SK-N-SH (cell line): Measurements from ENCODE around the gene SNRNP35. TPM values are rescaled to one million over a fixed set of nuclear protein-coding genes. Genes with fewer than 3 reads are reported as not detected.

Experiments
- CTCF ChIA-PET: fragments of 300-600, 350-600 bp; formaldehyde crosslinking; extraction: SDS; loops from one replicate; lab custom pipeline; 2021; lab: Yijun Ruan, JAX
- POLR2A ChIA-PET: fragments of 350-600 bp; sonication (Branson Sonifier 250); formaldehyde crosslinking; extraction: SDS; loops from one replicate; lab custom pipeline; 2020; ENCODE audit warnings: antibody characterized with exemption, inconsistent platforms; lab: Yijun Ruan, JAX
- DNase-seq: peaks from one replicate; pipeline ENCODE4 v3.0.0; 2012
- H2AFZ ChIP-seq: fragments of 200-600 bp; sonication (generic); 2 replicates; pipeline ENCODE4 v1.8.1; 2016; ENCODE audit warnings: antibody characterized with exemption, mild to moderate bottlenecking, low read depth
- H3F3A ChIP-seq: fragments of 200-600 bp; sonication (generic); replicated peaks from 2 replicates; pipeline ENCODE3; 2016; ENCODE audit warnings: antibody characterized with exemption, mild to moderate bottlenecking; ENCODE audit not compliant: insufficient read depth
- H3K27ac ChIP-seq, 2 experiments: fragments of 200-500 bp in 1 of 2; fragments of 200-600 bp in 1 of 2; sonication (Bioruptor generic) in 1 of 2; sonication (generic), shearing (Covaris generic) in 1 of 2; 2 replicates each; pipeline versions ENCODE4 v1.5.1 to v1.6.1; 2014 to 2016; ENCODE audit warnings: low read depth in 2 of 2, inconsistent platforms in 1 of 2, low read length in 1 of 2, mild to moderate bottlenecking in 1 of 2, mixed read lengths in 1 of 2
- H3K27me3 ChIP-seq: fragments of 200-600 bp; sonication (generic), shearing (Covaris generic); 2 replicates; pipeline ENCODE4 v1.6.1; 2016; ENCODE audit warnings: mixed run types; ENCODE audit not compliant: insufficient read depth
- H3K36me3 ChIP-seq, 2 experiments: fragments of 200-500 bp in 1 of 2; fragments of 200-600 bp in 1 of 2; sonication (Bioruptor generic) in 1 of 2; sonication (generic) in 1 of 2; replicated peaks in 1 of 2; 2 replicates each; pipeline versions ENCODE3 to v1.5.1; 2014 to 2016; ENCODE audit warnings: low read length in 1 of 2, mild to moderate bottlenecking in 1 of 2; ENCODE audit not compliant: insufficient read depth in 2 of 2, control insufficient read depth in 1 of 2
- H3K4me1 ChIP-seq, 2 experiments: fragments of 200-500 bp in 1 of 2; fragments of 200-600 bp in 1 of 2; sonication (Bioruptor generic) in 1 of 2; sonication (generic), shearing (Covaris generic) in 1 of 2; 2 replicates each; pipeline versions ENCODE4 v1.5.1 to v1.6.1; 2014 to 2016; ENCODE audit warnings: low read depth in 1 of 2, low read length in 1 of 2, mixed run types in 1 of 2; ENCODE audit not compliant: insufficient read depth in 2 of 2, control insufficient read depth in 1 of 2
- H3K4me2 ChIP-seq: fragments of 200-600 bp; sonication (generic), shearing (Covaris generic); 2 replicates; pipeline ENCODE4 v1.6.1; 2017; ENCODE audit warnings: mixed run types
- H3K4me3 ChIP-seq, 2 experiments: fragments of 200-500 bp in 1 of 2; fragments of 200-600 bp in 1 of 2; sonication (Bioruptor generic) in 1 of 2; sonication (generic), shearing (Covaris generic) in 1 of 2; 2 replicates each; pipeline versions ENCODE4 v1.5.1 to v1.8.1; 2014 to 2016; ENCODE audit warnings: low read depth in 2 of 2, inconsistent platforms in 1 of 2, low read length in 1 of 2, mild to moderate bottlenecking in 1 of 2, mixed read lengths in 1 of 2, moderate library complexity in 1 of 2
- H3K79me2 ChIP-seq: fragments of 200-600 bp; sonication (generic); 2 replicates; pipeline ENCODE4 v1.8.1; 2017; ENCODE audit warnings: mild to moderate bottlenecking; ENCODE audit not compliant: insufficient read depth
- H3K9ac ChIP-seq: fragments of 200-600 bp; sonication (generic); 2 replicates; pipeline ENCODE4 v1.6.1; 2017; ENCODE audit warnings: mixed run types
- H3K9me2 ChIP-seq: fragments of 200-600 bp; sonication (generic); 2 replicates; pipeline ENCODE4 v1.6.1; 2017; ENCODE audit warnings: mixed run types
- H3K9me3 ChIP-seq: fragments of 200-600 bp; sonication (generic); 2 replicates; pipeline ENCODE4 v1.6.1; 2017; ENCODE audit warnings: mixed run types, mild to moderate bottlenecking, moderate library complexity
- H4K20me1 ChIP-seq: fragments of 200-600 bp; sonication (generic); 2 replicates; pipeline ENCODE4 v1.6.1; 2017; ENCODE audit warnings: mild to moderate bottlenecking, mixed run types; ENCODE audit not compliant: insufficient read depth
- CHD2 ChIP-seq: fragments of 150-350 bp; IDR thresholded peaks from 2 replicates; pipeline ENCODE4 v1.6.1; 2018; ENCODE audit warnings: low read length; ENCODE audit not compliant: partially characterized antibody
- CTCF ChIP-seq: fragments of 200-600 bp; sonication (generic); IDR thresholded peaks from 2 replicates; pipeline ENCODE4 v1.6.1; 2017; ENCODE audit warnings: antibody characterized with exemption, mild to moderate bottlenecking, moderate library complexity
- ELF1 ChIP-seq: IDR thresholded peaks from 2 replicates; pipeline ENCODE4 v1.4.0; 2012
- EP300 ChIP-seq, 2 experiments: IDR thresholded peaks; 2 replicates each; pipeline versions ENCODE4 v1.4.0 to v1.6.1; 2012; ENCODE audit warnings: borderline replicate concordance in 1 of 2, low read depth in 1 of 2, low read length in 1 of 2
- EZH2phosphoT487 ChIP-seq: fragments of 200-600 bp; sonication (generic); IDR thresholded peaks from 2 replicates; pipeline ENCODE4 v1.6.1; 2017; ENCODE audit warnings: low read depth, mixed run types, mild to moderate bottlenecking, antibody characterized with exemption, moderate library complexity, borderline replicate concordance
- FOSL2 ChIP-seq: IDR thresholded peaks from 2 replicates; pipeline ENCODE4 v1.4.0; 2012; ENCODE audit warnings: low read depth, mild to moderate bottlenecking, moderate library complexity, borderline replicate concordance
- FOXJ3 ChIP-seq: sonication (generic); formaldehyde crosslinking; IDR thresholded peaks from 2 replicates; pipeline ENCODE4 v1.5.1; 2020; ENCODE audit warnings: mild to moderate bottlenecking, missing genetic modification reagents
- FOXM1 ChIP-seq: IDR thresholded peaks from 2 replicates; pipeline ENCODE4 v1.4.0; 2012; ENCODE audit warnings: low read depth, mild to moderate bottlenecking
- GABPA ChIP-seq: IDR thresholded peaks from 2 replicates; pipeline ENCODE4 v1.4.0; 2012; ENCODE audit warnings: low read depth, mild to moderate bottlenecking
- JUND ChIP-seq: IDR thresholded peaks from 2 replicates; pipeline ENCODE4 v1.4.0; 2012
- MAX ChIP-seq: IDR thresholded peaks from 2 replicates; pipeline ENCODE4 v1.4.0; 2012; ENCODE audit warnings: low read depth
- MXI1 ChIP-seq: IDR thresholded peaks from 2 replicates; pipeline ENCODE4 v1.6.1; 2012; ENCODE audit warnings: mild to moderate bottlenecking, low read depth, low read length, improper control_type of control experiment
- PBX3 ChIP-seq: IDR thresholded peaks from 2 replicates; pipeline ENCODE4; 2012
- RFX5 ChIP-seq: IDR thresholded peaks from 2 replicates; pipeline ENCODE4 v1.6.1; 2012; ENCODE audit warnings: mild to moderate bottlenecking, improper control_type of control experiment, low read length
- SIN3A ChIP-seq: IDR thresholded peaks from 2 replicates; pipeline ENCODE4 v1.6.1; 2012; ENCODE audit warnings: low read depth, mild to moderate bottlenecking, low read length, moderate library complexity, borderline replicate concordance
- SMC3 ChIP-seq: IDR thresholded peaks from 2 replicates; pipeline ENCODE4 v1.6.1; 2012; ENCODE audit warnings: low read depth, low read length, improper control_type of control experiment
- TAF1 ChIP-seq: IDR thresholded peaks from 2 replicates; pipeline ENCODE4 v1.6.1; 2012; ENCODE audit warnings: low read depth, mild to moderate bottlenecking, low read length, moderate library complexity, borderline replicate concordance
- TCF12 ChIP-seq: IDR thresholded peaks from 2 replicates; pipeline ENCODE4 v1.4.0; 2012
- TEAD4 ChIP-seq: IDR thresholded peaks from 2 replicates; pipeline ENCODE4 v1.4.0; 2012; ENCODE audit warnings: mild to moderate bottlenecking, borderline replicate concordance; ENCODE audit not compliant: insufficient read depth
- YY1 ChIP-seq: IDR thresholded peaks from 2 replicates; pipeline ENCODE4 v1.4.0; 2012; ENCODE audit warnings: low read depth, mild to moderate bottlenecking
- WGBS: methylation state at CpG from one replicate; pipeline ENCODE4 v1.1.6; 2017; ENCODE audit warnings: low lambda C conversion rate; 5-methylcytosine and 5-hydroxymethylcytosine counted together
- polyA plus RNA-seq, 3 experiments: library from polyadenylated mRNA; depleted of rRNA; stranded (reverse); fragments of >200 nt; gene quantifications; 2 replicates each; pipeline ENCODE4 v1.2.3, GENCODE V29; 2012

SNRNP35 gene
- polyA plus RNA-seq, 1 of the 3 experiments (the other 2 are of a cell fraction), result 13.1 TPM

- peaks cover 0 to 4% of the 10 kb centered on the region in 2 experiments for H3K36me3 ChIP-seq
- no peaks in the 10 kb centered on the region for H3K4me1 ChIP-seq
- H3K4me2 ChIP-seq, result no peak overlapping the region
- WGBS, result 92% methylated on average over 6 of the region's 6 CpGs
- CTCF ChIA-PET, result no interaction called here
- TF ChIP-seq SIN3A (no peak), TAF1 (no peak), PBX3 (no peak), JUND (no peak), TCF12 (no peak), FOSL2 (no peak), MAX (no peak), YY1 (no peak), FOXM1 (no peak), ELF1 (no peak), MXI1 (no peak), EP300 (IDR thresholded peaks at IDR 0.05; ENCODE audit: borderline replicate concordance in 1 of 2, low read depth in 1 of 2, low read length in 1 of 2) (no peak), CTCF (no peak), SMC3 (no peak), FOXJ3 (CRISPR knock-in tag) (no peak), CHD2 (no peak), TEAD4 (no peak), RFX5 (no peak), EZH2phosphoT487 (no peak), GABPA (no peak)
- TF ChIP-seq, all 33 proteins: peak for 0
- DNase-seq, result no peak
- Histone ChIP-seq H3K9ac (no peak overlapping the region), H3K4me3 (no peak overlapping the region), H2AFZ (no peak overlapping the region), H3K79me2 (no peaks in the 10 kb centered on the region), H3K9me3 (no peaks in the 10 kb centered on the region), H3F3A (no peaks in the 10 kb centered on the region), H3K27me3 (no peaks in the 10 kb centered on the region), H3K27ac (no peak overlapping the region), H4K20me1 (no peaks in the 10 kb centered on the region), H3K9me2 (no peaks in the 10 kb centered on the region)
- POLR2A ChIA-PET, result no interaction called here
Measured at GRCh38 chr12:123489580-123489979, 31.6 kb downstream of the SNRNP35 start.
